Measurements from ENCODE around the gene BLTP2. TPM values are rescaled to one million over a fixed set of nuclear protein-coding genes. Genes with fewer than 3 reads are reported as not detected.

The BLTP2 gene
- total RNA-seq, 1 experiment from 2014 or later, result 137 TPM

- H3K27ac Mint-ChIP-seq, result peak overlapping the region in 2 of 3 experiments; percentile 31 to 83; a peak in 2 of 7 replicates
- H2BK5ac ChIP-seq (ENCODE audit: insufficient read length, low read length), result no peak overlapping the region
- H3K18ac ChIP-seq (ENCODE audit: insufficient read length, low read depth, low read length), result no peak overlapping the region
- no peak overlapping the region for H3K27ac ChIP-seq (ENCODE audit: insufficient read length, low read depth, low read length)
- H3K9me3 Mint-ChIP-seq, result no peaks in the 10 kb centered on the region
- H3K4me3 Mint-ChIP-seq, result no peak overlapping the region
- H4K20me1 ChIP-seq (ENCODE audit: control insufficient read depth, insufficient read depth, insufficient read length), result no peaks in the 10 kb centered on the region
- no peak overlapping the region for H4K91ac ChIP-seq (ENCODE audit: insufficient read length, low read depth, low read length)
- no peaks in the 10 kb centered on the region for H3K79me1 ChIP-seq (ENCODE audit: insufficient read depth, low read depth, low read length, poor library complexity, severe bottlenecking)
- no peaks in the 10 kb centered on the region for H3K23me2 ChIP-seq (ENCODE audit: insufficient read length, low read depth, low read length, poor library complexity, severe bottlenecking)
- no peak overlapping the region for H2BK120ac ChIP-seq (ENCODE audit: low read depth, low read length, poor library complexity, severe bottlenecking)
- no peaks in the 10 kb centered on the region for H3K4me1 ChIP-seq (ENCODE audit: insufficient read depth, low read length)
- no peak overlapping the region for H2BK20ac ChIP-seq (ENCODE audit: low read depth, low read length, poor library complexity, severe bottlenecking)
- no peak overlapping the region for H3K23ac ChIP-seq (ENCODE audit: insufficient read length, low read depth, low read length)
- WGBS (ENCODE audit: extremely low coverage, insufficient read length, low lambda C conversion rate), result no CpG with 5 or more reads among the region's 14 CpGs
- no peak overlapping the region for H3K4ac ChIP-seq (ENCODE audit: low read depth, low read length)
- no peak overlapping the region for H3K56ac ChIP-seq (ENCODE audit: insufficient read length, low read depth, low read length)
- no peak overlapping the region for H2BK12ac ChIP-seq (ENCODE audit: insufficient read length, low read depth, low read length)
- H3K9me3 ChIP-seq (ENCODE audit: control insufficient read depth, low read depth, low read length), result no peaks in the 10 kb centered on the region
- no peak overlapping the region for H3K9ac ChIP-seq (ENCODE audit: extremely low read depth, insufficient read length, low read length)
- H3K36me3 Mint-ChIP-seq (ENCODE audit: insufficient read depth in 1 of 3, low read depth in 3 of 3), result peaks cover 70 to 95% (median 88%) of the 10 kb centered on the region in 3 experiments
- H2BK15ac ChIP-seq (ENCODE audit: low read depth, low read length), result no peak overlapping the region
- H3K27me3 Mint-ChIP-seq (ENCODE audit: low read depth), result no peaks in the 10 kb centered on the region
- no peak for TF ChIP-seq CTCF (conservative IDR thresholded peaks at IDR 0.05)
- H3K79me2 ChIP-seq (ENCODE audit: insufficient read depth, low read length), result no peaks in the 10 kb centered on the region
- no peak overlapping the region for H4K8ac ChIP-seq (replicated peaks; ENCODE audit: insufficient read length, low read depth, low read length)
- H4K5ac ChIP-seq (ENCODE audit: insufficient read length, low read depth, low read length), result no peak overlapping the region
- H2AFZ ChIP-seq (ENCODE audit: low read length), result no peak overlapping the region
- H3K27me3 ChIP-seq (ENCODE audit: insufficient read depth, low read length), result no peaks in the 10 kb centered on the region
- no peak overlapping the region for H3K4me2 ChIP-seq (ENCODE audit: insufficient read depth, insufficient read length, low read length)
- DNase-seq, result no peak
- peaks cover 0 to 4% of the 10 kb centered on the region in 2 experiments; a peak in 1 of 4 replicates for H3K4me1 Mint-ChIP-seq
- no peak overlapping the region for H2AK5ac ChIP-seq (ENCODE audit: insufficient read length, low read length)
- no peak overlapping the region for H3K14ac ChIP-seq (ENCODE audit: insufficient read depth, low read length)
- no peak overlapping the region for H3T11ph ChIP-seq (ENCODE audit: low read length)
Observed at GRCh38 chr17:28634206-28634865, 10.6 kb downstream of the BLTP2 start.
